Epithelial cell of prostate (primary cell): Measurements from ENCODE around the gene CLN6.
"Not testable (repeated sequence)": the region's sequence is repeated elsewhere in the genome, so short reads cannot be mapped to it uniquely, and the experiment has no call there.

ENCODE experiments used
- DNase-seq: peaks from one replicate; pipeline ENCODE4 v3.0.0-alpha.2; 2011; ENCODE audit warnings: low read depth, low spot score
- H3K27ac ChIP-seq: fragments of 450-650 bp; 2 replicates; pipeline ENCODE4 v1.5.1; 2017; ENCODE audit warnings: mild to moderate bottlenecking

CLN6 gene

GRCh38 chr15:68224546-68225250 is 4.8 kb downstream of the CLN6 start:
- no peak for DNase-seq
- no peak overlapping the region for H3K27ac ChIP-seq

- no peak overlapping the region for H3K27ac ChIP-seq
- DNase-seq = no peak
Measured at GRCh38 chr15:68224108-68224507, 5.4 kb downstream of the CLN6 start.

- no peak for DNase-seq
- no peak overlapping the region for H3K27ac ChIP-seq
Measured at GRCh38 chr15:68223171-68223570, 6.4 kb downstream of the CLN6 start.

DNA sequence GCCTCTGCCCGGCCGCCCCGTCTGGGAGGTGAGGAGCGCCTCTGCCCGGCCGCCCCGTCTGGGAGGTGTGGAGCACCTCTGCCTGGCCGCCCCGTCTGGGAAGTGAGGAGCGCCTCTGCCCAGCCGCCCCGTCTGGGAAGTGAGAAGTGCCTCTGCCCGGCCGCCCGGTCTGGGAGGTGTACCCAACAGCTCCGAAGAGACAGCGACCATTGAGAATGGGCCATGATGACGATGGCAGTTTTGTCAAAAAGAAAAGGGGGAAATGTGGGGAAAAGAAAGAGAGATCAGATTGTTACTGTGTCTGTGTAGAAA is 7.1 kb downstream of the CLN6 start:
- H3K27ac ChIP-seq, DNase-seq: not testable (repeated sequence)

GRCh38 chr15:68221530-68222431 is 7.7 kb downstream of the CLN6 start:
- not testable (repeated sequence) for H3K27ac ChIP-seq, DNase-seq

DNA sequence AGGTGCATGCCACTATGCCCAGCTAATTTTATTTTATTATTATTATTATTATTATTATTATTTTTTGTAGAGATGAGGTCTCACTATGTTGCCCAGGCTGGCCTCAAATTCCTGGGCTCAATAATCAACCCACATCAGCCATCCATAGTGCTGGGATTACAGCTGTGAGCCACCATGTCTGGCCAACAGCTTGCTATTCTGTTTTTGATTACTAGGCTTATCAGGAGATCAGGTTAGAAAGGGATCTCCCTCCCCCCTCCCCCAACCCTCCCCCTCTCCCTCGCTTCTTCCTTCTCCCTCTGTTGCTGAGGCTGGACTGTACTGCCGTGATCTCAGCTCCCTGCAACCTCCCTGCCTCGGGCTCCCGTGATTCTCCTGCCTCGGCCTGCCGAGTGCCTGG is 8.6 kb downstream of the CLN6 start:
- DNase-seq = no peak
- H3K27ac ChIP-seq = no peak overlapping the region

DNA sequence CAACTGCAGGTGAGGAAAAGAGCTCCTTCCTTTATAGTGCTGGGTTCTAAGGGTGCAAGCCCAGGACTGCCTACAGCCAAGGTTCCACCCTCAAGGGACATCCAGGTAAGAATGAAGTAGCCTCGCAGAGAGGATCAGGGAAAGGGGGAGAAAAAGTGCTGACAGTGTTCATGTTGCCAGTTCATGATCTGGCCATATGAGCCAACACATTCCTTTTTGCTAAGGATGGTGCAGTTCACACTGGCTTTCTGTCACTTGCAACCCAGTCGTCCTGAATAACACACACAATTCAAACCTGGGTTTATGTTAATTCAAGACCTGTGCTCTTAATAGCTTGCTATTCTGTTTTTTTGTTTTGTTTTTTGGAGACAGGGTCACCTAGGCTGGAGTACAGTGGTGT is 9.0 kb downstream of the CLN6 start:
- no peak overlapping the region for H3K27ac ChIP-seq
- DNase-seq = no peak

- H3K27ac ChIP-seq = no peak overlapping the region
- no peak for DNase-seq
Measured at GRCh38 chr15:68218847-68219798, 10.4 kb downstream of the CLN6 start.

DNA sequence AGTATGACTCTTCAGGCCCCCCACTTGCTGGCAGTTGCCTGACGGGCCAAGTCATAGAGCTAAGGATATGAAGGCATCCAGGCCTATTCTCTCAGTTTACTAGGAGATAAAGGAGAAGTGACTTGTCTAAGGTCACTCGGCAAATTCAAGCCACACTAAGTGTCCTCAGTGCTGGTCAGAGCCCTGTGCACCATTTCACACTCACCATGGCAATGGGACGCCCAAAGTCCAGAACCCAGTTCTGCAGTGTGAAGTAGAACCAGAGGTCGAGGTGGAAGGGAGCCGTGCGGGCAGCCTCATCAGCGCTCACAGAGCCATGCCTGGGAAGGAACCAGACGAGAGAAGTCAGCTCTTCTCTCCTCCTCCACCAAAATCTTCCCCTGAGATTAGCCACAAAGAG is 11.2 kb downstream of the CLN6 start:
- no peak for DNase-seq

GRCh38 chr15:68217341-68217740 is 12.2 kb downstream of the CLN6 start:
- no peak overlapping the region for H3K27ac ChIP-seq
- DNase-seq = no peak

More for the DNA sequence above, 11.2 kb downstream of the CLN6 start:
- no peak overlapping the region for H3K27ac ChIP-seq

GRCh38 chr15:68214838-68215254 is 14.7 kb downstream of the CLN6 start:
- no peak for DNase-seq
- no peak overlapping the region for H3K27ac ChIP-seq

DNA sequence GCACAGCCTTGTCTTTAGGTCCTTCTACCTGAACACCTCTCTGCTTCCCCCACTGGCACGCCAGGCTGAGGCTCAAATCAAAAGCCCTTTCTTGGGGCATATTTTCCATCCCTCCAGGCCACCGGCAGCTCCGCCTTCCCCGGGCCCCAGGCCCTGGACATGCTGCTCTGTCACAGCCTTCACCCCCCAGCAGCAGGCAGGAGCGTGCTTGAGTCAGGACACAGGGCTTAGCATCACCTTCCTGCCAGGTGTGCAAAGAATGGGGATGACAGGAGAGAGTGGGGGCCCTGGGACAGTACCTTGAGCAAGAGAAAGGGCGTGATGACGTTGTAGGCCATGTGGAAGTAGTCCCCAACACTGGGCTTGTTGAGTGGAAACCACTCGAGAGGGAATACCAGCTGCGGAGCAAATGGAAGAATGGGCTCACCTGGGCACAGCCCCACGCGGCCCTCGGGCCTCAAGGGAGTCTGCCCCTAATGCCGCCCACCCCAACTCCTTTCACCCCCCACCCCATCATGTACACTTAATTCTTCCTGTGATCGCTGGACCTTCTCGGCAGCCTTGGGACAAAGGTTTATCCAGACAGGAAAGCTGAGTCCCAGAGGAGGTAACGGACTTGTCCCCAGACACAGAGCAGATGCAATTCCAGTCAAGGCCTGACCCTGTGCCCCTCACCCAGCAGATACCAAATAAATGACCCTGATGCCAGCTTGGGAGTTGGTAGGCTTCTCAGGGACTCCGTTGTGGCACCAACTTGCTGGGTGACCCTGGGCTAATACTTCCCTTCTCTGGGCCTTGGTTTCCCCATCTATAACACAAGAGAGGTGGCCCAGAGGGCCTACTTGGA is 15.3 kb downstream of the CLN6 start:
- H3K27ac ChIP-seq = no peak overlapping the region
- DNase-seq = no peak

GRCh38 chr15:68213491-68213845 is 16.1 kb downstream of the CLN6 start:
- not testable (repeated sequence) for DNase-seq, H3K27ac ChIP-seq

DNA sequence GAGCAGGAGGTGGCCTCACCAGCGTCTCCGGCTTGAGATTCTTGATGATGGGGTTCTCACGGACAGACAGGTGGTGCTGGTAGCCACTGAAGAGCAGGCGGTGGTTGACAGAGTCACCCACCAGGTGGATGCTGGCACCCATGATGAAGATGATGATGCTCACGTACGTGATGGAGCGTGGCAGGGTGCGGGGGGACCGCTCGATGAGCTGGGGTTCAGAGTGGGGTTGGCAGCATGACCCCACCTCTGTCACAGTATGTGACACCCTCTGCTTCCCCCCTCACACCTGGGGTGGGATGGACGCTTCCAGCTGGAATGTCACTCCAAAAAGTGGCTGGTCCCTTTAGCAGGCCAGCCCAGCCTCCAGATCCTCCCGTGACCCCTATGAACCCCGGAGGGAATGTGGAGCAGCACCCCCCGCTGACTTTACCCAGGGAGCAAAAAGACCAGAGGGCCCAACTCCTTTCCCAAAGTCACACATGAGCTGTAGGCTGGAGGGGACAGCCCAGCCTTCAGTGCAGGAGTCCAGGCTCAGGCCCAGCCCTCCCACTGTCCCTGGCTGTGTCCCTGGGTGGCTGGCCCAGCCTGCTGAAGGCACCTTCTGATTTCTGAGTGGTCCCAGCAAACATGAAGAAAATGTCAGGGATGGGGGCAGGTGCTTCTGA is 17.7 kb downstream of the CLN6 start:
- no peak overlapping the region for H3K27ac ChIP-seq
- DNase-seq = no peak

DNA sequence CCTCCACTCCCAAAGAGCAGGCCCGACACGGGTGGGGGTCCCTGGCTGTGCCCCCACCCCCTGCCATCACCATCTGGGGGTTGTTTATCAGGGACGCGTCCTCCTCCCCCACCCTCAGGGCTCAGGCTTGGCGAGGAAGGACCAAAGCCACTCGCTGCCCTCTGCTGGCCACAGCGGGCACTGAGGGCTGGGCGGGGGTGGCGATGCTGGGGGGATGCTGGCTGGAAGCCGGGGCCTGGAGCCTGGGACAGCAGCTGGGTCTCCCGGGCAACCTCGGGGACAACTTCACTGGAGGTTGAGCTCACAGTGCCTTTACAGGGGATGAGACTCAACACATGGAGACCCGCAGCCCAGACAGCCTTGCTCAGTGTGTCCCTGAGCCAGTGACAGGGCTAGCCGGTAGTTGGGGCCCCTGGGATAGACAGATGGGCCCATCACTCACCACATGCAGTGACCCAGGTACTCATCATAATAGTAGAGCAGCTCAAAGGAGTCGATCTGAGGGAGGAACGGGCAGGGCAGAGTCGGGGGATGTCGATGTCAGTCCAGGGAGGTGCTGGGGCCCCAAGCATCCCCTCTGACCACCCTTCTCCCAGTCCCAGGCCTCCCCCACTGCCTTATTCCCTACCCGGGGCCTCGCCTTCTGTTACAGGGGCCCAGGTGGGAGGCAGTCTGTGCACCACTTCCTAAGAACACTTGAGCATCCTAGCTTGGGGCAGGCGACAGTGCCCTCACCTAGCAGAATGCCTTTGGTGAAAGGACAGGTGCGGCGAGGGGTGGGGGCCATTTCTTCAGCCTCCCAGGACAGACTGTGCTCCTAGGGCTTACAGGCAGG is 18.5 kb downstream of the CLN6 start:
- no peak overlapping the region for H3K27ac ChIP-seq
- DNase-seq = no peak

- no peak for DNase-seq
- no peak overlapping the region for H3K27ac ChIP-seq
Measured at GRCh38 chr15:68210409-68210756, 19.1 kb downstream of the CLN6 start.

DNA sequence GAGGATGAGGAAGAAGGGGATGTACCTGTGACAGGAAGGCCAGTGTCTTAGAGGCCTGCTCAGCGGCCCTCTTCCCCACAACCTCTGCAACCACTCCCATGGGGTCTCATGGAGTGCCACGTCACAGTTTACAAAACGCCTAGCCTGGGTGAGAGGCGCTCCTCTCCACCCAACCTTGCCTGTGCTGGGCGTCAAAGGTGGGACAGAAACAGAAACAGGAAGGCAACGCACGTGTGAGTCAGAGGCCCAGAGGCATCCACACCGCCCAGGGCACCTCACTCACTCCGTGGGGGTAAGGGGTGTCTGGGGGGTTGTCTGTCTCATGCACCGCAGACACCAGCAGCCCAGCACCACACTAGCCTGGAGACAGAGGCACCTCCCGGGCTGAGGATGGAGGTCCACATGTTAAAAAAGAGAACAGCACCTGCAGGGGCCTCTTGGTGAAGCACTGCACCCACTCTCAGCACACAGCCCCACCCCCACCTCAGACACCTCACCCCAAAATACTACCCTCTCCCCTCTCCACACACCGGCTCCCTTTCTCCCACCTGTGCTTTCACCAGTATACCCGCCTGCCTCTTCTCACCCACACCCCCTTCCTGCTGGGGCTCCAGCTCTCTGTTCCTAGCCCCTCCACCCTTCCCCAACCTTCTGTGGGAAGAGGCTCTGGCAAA is 19.7 kb downstream of the CLN6 start:
- H3K27ac ChIP-seq = no peak overlapping the region
- no peak for DNase-seq

- no peak for DNase-seq
- no peak overlapping the region for H3K27ac ChIP-seq
Measured at GRCh38 chr15:68209272-68209671, 20.3 kb downstream of the CLN6 start.
